Activated CD4-positive, alpha-beta T cell treated with anti-CD3 and anti-CD28 coated beads, Interleukin-2, amount 10 ng/mL, durations not matched to agents 24 days and 14 days (primary cell): ENCODE results near the gene RB1. TPM values are rescaled to one million over a fixed set of nuclear protein-coding genes. Genes with fewer than 3 reads are reported as not detected.
A peak's percentile ranks its signal among the peaks of the same experiment; 100 is the strongest.

ENCODE experiments used
- DNase-seq: peaks from one replicate; pipeline ENCODE4 v3.0.0; 2022
- H3K27ac Mint-ChIP-seq: one replicate; pipeline ENCODE4 v1.8.0; 2022; ENCODE audit warnings: mild to moderate bottlenecking, mixed read lengths
- H3K27me3 Mint-ChIP-seq: one replicate; pipeline ENCODE4 v1.8.0; 2022; ENCODE audit warnings: mixed read lengths
- H3K36me3 Mint-ChIP-seq: one replicate; pipeline ENCODE4 v1.8.0; 2022; ENCODE audit warnings: low read depth, mild to moderate bottlenecking, mixed read lengths
- H3K4me1 Mint-ChIP-seq: one replicate; pipeline ENCODE4 v1.8.0; 2021; ENCODE audit warnings: mixed read lengths
- H3K4me3 Mint-ChIP-seq: one replicate; pipeline ENCODE4 v1.8.0; 2022; ENCODE audit warnings: mild to moderate bottlenecking, moderate library complexity, mixed read lengths
- H3K9me3 Mint-ChIP-seq: one replicate; pipeline ENCODE4 v1.8.0; 2021; ENCODE audit warnings: mixed read lengths
- intact Hi-C: fragments of 100-400 bp; cut with micrococcal nuclease; formaldehyde crosslinking; loops from one replicate; pipeline ENCODE4 v1.15.1; 2023
- total RNA-seq: library from RNA; stranded (reverse); gene quantifications from 2 replicates; pipeline ENCODE4 v1.2.3, GENCODE V29; 2022

The RB1 gene
- total RNA-seq, 1 donor from 2014 or later = 29.0 TPM

GRCh38 chr13:48511621-48512230 is 208.2 kb downstream of the RB1 start:
- Mint-ChIP-seq H3K36me3 (peaks cover 20% of the 10 kb centered on the region), H3K4me3 (no peak overlapping the region)
- intact Hi-C loops = no loop called here

GRCh38 chr13:48514793-48515192 is 211.2 kb downstream of the RB1 start:
- H3K36me3 Mint-ChIP-seq = peaks cover 22% of the 10 kb centered on the region
- no peak for DNase-seq
- peaks cover 10% of the 10 kb centered on the region for H3K4me1 Mint-ChIP-seq
- intact Hi-C loops = no loop called here
- H3K27ac Mint-ChIP-seq = no peak overlapping the region
- no peak overlapping the region for H3K4me3 Mint-ChIP-seq
- peaks cover 9% of the 10 kb centered on the region for H3K27me3 Mint-ChIP-seq
- H3K9me3 Mint-ChIP-seq = peaks cover 9% of the 10 kb centered on the region

More at GRCh38 chr13:48511621-48512230, 208.2 kb downstream of the RB1 start:
- H3K9me3 Mint-ChIP-seq = peaks cover 8% of the 10 kb centered on the region
- DNase-seq = peak; percentile 51
- peaks cover 18% of the 10 kb centered on the region for H3K4me1 Mint-ChIP-seq
- peaks cover 11% of the 10 kb centered on the region for H3K27me3 Mint-ChIP-seq
- H3K27ac Mint-ChIP-seq = no peak overlapping the region

- Mint-ChIP-seq H3K36me3 (peaks cover 22% of the 10 kb centered on the region), H3K9me3 (peaks cover 9% of the 10 kb centered on the region), H3K27me3 (peaks cover 7% of the 10 kb centered on the region), H3K4me1 (peaks cover 2% of the 10 kb centered on the region), H3K4me3 (no peak overlapping the region), H3K27ac (no peak overlapping the region)
- DNase-seq = peak; percentile 43
- intact Hi-C loops = no loop called here
Observed at GRCh38 chr13:48515732-48516131, 212.2 kb downstream of the RB1 start.

GRCh38 chr13:48518083-48518482 is 214.5 kb downstream of the RB1 start:
- Mint-ChIP-seq H3K9me3 (peaks cover 9% of the 10 kb centered on the region), H3K27me3 (peaks cover 7% of the 10 kb centered on the region), H3K4me3 (no peak overlapping the region), H3K27ac (no peak overlapping the region), H3K4me1 (peaks cover 1% of the 10 kb centered on the region), H3K36me3 (peaks cover 11% of the 10 kb centered on the region)
- intact Hi-C loops = no loop called here
- no peak for DNase-seq

- H3K27me3 Mint-ChIP-seq = peaks cover 10% of the 10 kb centered on the region
- peaks cover 9% of the 10 kb centered on the region for H3K4me1 Mint-ChIP-seq
- intact Hi-C loops = no loop called here
- H3K36me3 Mint-ChIP-seq = peaks cover 2% of the 10 kb centered on the region
- H3K4me3 Mint-ChIP-seq = no peak overlapping the region
- DNase-seq = peak; percentile 40
- H3K9me3 Mint-ChIP-seq = no peaks in the 10 kb centered on the region
- no peak overlapping the region for H3K27ac Mint-ChIP-seq
Observed at GRCh38 chr13:48526286-48526685, 222.7 kb downstream of the RB1 start.

- Mint-ChIP-seq H3K4me3 (no peak overlapping the region), H3K4me1 (peaks cover 17% of the 10 kb centered on the region), H3K36me3 (peaks cover 2% of the 10 kb centered on the region), H3K9me3 (no peaks in the 10 kb centered on the region), H3K27ac (no peak overlapping the region), H3K27me3 (peaks cover 10% of the 10 kb centered on the region)
- intact Hi-C loops = no loop called here
- no peak for DNase-seq
Observed at GRCh38 chr13:48527955-48528354, 224.4 kb downstream of the RB1 start.

GRCh38 chr13:48528720-48529119 is 225.2 kb downstream of the RB1 start:
- Mint-ChIP-seq H3K4me3 (no peak overlapping the region), H3K4me1 (peaks cover 22% of the 10 kb centered on the region), H3K9me3 (no peaks in the 10 kb centered on the region)

GRCh38 chr13:48530833-48531232 is 227.3 kb downstream of the RB1 start:
- peaks cover 2% of the 10 kb centered on the region for H3K36me3 Mint-ChIP-seq

More at GRCh38 chr13:48528720-48529119, 225.2 kb downstream of the RB1 start:
- H3K27me3 Mint-ChIP-seq = peaks cover 10% of the 10 kb centered on the region
- intact Hi-C loops = no loop called here
- no peak overlapping the region for H3K27ac Mint-ChIP-seq
- no peak for DNase-seq
- peaks cover 2% of the 10 kb centered on the region for H3K36me3 Mint-ChIP-seq

More at GRCh38 chr13:48530833-48531232, 227.3 kb downstream of the RB1 start:
- Mint-ChIP-seq H3K27me3 (peaks cover 4% of the 10 kb centered on the region), H3K27ac (no peak overlapping the region), H3K4me3 (peak overlapping the region; percentile 87), H3K4me1 (peaks cover 26% of the 10 kb centered on the region), H3K9me3 (peaks cover 4% of the 10 kb centered on the region)
- DNase-seq = no peak
- intact Hi-C loops = no loop called here

Other genes with a start within 250 kb of the RB1 start
- gene MED4, start 208.6 kb upstream of the RB1 start, total RNA-seq = 61.8 and 63.5 TPM in 2 replicates
- 51.7 and 53.1 TPM in 2 replicates for gene ITM2B, start 70.5 kb upstream of the RB1 start, total RNA-seq
- 3.9 and 4.2 TPM in 2 replicates for gene LPAR6, start 109.4 kb downstream of the RB1 start, total RNA-seq
- gene RCBTB2, start 229.3 kb downstream of the RB1 start, total RNA-seq = 1.6 and 1.7 TPM in 2 replicates